NCI-H2171 treated with DMSO at 0.1 percent for 48 hours (cell line): Measurements from ENCODE around the gene LHX5.

Source experiments
- DNase-seq: peaks from one replicate; lab custom pipeline; 2025; lab: John Stamatoyannopoulos, UW

Gene LHX5

DNA sequence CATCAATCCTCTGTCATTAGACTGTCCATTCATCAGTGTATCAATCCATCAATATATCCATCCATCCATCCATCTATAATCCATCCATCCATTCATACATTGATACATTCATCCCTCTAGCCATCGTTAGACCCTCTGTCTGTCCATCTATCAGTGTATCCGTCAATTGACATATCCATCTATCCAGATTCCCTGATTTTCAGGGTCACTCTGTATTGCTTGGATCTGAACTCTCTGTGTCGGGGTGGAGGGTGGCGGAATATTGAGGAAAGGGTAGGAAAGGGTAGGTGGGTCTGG is 32.4 kb downstream of the LHX5 start:
- DNase-seq = no peak

DNA sequence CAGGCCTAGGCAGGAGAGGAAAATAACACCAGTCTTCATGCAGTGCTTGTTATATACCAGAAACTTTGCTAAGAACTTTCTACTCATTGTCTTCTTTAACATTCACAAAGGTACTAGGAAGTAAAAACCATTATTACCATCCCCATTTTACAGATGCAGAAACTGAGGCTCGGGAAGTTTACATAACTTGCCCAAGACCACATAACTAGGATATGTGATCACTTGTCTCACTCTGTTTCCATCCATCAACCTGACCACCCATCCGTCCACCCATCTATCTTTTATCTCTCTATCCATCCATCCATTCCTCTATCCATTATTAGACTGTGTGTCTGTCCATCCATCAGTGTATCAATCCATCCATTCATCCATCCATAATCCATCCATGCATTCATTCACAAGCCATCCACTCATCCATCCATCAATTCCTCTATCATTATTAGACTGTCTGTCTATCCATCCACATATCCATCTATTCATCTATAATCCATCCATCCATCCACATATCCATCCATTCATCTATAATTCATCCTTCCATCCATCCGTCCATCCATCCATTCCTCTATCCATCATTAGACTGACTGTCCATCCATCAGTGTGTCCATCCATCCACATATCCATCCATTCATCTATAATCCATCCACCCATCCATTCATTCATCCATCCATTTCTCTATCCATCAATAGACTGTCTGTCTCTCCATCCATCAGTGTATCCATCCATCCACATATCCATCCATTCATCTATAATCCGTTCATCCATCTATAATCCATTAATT is 33.0 kb downstream of the LHX5 start:
- no peak for DNase-seq

DNA sequence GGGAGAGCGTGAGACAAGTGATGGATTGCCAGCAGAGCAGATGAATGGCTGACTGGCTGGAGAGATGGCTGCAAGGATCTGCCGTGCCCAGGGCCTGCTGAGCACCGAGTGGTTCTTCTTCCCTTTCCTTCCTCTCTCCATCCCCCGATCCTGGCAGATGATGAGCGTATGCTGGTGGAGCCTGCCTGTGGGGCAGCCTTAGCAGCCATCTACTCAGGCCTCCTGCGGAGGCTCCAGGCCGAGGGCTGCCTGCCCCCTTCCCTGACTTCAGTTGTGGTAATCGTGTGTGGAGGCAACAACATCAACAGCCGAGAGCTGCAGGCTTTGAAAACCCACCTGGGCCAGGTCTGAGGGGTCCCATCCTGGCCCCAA is 34.0 kb downstream of the LHX5 start:
- no peak for DNase-seq

DNA sequence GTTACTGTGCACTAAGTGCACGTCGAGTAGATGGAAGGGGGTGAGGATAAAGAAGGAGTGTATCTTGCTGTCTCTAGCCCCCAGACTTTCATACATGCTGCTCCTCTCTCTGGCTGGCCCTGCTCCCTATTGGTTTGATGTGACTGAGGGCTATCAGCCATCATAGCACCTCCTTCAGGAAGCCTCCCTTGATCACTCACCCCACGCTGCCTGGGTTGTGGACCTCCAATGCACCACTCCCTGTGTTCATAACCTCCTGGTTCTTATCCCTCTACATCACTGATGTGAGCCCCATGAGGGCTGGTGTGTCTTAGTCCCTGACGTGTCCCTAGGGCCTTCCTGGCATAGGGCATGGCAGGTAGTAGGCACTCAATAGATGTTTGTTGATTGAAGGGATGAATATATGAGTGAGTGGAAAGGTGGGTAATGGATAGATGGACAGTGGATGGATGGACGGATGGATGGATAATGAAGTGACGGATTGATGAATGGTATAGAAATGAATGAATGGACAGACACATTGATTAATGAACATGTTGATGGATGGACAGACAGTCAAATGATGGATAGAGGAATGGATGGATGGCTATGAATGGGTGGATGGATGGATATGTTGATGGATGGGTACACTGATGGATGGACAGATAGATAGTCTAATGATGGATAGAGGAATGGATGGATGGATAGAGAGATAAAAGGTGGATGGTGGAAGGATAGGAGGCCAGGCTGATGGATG is 34.5 kb downstream of the LHX5 start:
- no peak for DNase-seq

DNA sequence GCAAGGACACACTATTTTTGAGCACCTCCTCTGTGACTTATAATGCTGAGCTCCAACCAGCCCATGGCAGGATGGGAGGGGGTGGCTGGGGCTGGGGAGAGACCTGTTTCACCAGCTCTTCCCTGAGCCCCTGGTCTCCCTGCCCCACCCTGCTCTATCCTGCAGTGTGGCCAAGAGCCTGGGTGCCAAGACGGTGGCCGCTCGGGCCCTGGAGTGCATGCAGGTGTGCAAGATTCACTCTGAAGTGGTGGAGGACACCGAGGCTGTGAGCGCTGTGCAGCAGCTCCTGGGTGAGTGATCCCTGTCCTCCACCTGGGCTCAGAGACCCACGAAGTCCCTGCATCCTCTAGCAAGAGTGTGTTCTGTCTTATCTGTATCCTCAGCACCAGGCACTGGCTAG is 35.1 kb downstream of the LHX5 start:
- no peak for DNase-seq

DNA sequence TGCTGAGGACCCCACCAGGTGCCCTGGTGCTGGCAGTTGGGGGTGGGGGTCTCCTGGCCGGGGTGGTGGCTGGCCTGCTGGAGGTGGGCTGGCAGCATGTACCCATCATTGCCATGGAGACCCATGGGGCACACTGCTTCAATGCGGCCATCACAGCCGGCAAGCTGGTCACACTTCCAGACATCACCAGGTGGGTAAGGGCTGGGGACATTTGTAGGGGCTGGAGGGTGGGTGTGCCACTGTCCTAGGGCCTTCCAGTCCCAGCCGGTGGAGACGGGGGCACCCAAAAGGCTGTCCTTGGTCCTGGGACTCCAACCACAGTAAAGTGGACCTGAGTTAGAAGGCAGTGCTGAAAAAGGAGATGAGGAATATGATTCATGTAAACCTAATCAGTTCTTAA is 36.3 kb downstream of the LHX5 start:
- no peak for DNase-seq

DNA sequence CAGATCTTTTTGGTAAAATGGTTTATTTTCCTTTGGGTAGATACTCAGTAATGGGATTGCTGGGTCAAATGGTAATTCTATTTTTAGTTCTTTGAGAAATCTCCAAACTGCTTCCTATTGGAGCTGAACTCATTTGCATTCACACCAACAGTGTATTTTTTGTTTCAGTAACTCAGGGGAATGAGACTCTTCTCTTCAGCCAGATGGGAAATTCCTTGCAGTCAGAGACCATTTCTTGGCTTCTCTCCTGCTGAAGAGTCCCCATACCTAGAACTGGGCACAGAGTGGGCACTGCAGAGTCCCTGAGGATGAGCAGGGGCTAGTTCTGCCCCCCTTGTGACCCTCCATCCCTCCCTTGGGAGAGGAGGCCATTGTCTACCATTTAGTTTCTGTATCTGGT is 38.7 kb downstream of the LHX5 start:
- DNase-seq = no peak

DNA sequence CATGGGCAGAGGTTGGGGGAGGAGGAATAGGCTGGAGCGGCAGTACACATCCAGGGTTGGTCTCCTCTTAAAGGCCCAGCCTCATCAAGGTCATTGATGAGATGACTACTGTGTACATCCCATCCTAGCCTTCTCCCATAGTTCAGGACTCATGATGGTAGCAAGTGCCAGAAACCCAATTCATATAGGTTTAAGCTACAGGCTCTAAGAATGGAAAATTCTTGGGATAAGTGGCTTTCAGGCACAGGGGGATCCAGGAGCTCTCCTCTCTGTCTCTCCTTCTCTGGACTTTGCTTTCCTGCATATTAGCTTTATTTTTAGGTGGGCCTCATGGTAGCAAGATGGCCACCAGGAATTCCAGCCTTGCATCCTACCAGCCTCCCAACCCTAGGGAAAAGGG is 43.2 kb downstream of the LHX5 start:
- no peak for DNase-seq

DNA sequence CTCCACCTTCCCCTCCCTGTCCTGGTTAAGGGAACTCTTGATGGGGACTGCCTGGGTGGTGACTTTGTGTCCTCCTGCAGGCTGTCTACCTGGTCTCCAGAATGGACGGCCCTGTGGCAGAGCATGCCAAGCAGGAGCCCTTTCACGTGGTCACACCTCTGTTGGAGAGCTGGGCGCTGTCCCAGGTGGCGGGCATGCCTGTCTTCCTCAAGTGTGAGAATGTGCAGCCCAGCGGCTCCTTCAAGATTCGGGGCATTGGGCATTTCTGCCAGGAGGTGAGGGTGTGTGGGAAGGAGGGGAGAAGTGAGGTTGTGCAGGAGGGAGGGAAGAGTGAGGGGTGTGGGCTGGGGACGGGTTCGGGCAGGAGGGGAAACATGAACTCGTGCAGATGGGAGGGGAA is 43.8 kb downstream of the LHX5 start:
- DNase-seq = no peak

DNA sequence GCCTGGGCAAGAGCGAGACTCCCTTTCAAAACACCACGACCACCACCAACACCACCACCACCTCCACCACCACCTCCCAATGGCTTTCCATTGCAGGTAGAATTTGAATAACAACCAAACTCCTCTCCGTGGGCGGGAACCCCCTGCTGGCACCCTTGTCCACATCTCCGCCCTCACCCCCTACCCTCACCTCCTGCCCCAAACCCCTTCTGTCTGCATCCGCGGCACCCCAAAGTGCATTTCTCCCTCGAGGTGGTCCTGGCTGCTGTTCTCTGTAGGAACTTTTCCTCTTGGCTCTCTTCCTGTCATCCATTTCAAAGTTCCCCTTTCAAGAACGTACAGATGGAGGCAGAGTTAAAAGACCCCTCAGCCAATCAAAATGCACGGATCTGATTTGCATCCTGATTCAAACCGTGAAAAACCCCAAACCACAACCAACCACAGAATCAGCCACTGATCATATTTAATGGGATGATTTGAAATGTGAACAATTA is 45.7 kb downstream of the LHX5 start:
- no peak for DNase-seq

DNA sequence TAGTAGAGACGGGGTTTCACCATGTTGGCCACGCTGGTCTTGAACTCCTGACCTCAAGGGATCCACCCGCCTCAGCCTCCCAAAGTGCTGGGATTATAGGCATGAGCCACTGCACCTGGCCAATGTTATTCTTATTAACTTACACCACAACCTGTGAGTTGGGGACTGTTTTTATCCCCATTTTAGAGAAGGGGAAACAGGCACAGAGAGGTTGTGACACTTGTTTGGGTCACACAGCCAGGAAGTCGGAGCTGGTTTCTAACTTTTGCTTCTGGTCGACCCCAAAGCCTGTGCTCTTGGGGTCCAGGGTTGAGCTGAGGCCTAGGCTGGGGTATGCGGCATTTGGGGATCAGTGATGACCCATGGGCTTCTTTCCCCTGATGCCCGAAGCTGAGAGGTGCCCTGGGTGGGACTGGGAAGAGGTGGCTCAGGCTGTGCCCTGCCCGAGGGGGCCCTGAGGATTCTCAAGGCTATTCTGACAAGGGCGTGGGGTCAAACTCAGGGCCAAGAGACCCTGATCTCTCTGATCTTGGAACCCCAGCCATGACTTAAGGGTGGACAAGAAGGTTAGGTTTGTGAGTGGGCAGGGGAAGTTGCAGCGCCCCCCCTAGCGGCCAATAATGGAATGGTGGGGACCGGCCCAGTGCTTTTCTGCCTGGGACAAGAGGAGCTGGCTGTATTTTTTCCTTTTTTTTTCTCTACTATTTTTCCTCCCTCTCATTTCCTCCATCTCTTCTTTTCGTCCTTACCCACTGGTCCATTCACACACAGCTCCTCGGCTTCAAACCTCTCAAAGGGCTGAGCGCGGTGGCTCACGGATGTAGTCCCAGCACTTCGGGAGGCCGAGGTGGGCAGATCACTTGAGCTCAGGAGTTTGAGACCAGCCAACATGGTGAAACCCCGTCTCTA is 46.5 kb downstream of the LHX5 start:
- DNase-seq = peak; percentile 17

DNA sequence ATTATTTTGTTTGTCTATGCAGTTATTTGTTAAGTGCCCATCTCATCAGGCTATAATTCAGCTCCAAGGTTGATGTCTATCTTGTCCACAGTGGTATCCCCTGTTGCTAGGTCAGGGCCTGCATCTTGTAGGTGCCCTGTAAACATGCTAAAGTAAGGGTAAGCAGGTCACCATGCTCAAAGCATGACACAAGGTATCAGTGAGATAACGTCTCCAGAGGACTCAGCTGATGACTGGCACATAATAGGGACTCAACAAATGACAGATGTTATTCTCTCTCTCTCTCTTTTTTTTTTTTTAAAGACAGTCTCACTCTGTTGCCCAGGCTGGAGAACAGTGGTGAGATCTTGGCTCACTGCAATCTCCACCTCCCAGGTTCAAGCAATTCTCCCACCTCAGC is 47.2 kb downstream of the LHX5 start:
- DNase-seq = no peak

DNA sequence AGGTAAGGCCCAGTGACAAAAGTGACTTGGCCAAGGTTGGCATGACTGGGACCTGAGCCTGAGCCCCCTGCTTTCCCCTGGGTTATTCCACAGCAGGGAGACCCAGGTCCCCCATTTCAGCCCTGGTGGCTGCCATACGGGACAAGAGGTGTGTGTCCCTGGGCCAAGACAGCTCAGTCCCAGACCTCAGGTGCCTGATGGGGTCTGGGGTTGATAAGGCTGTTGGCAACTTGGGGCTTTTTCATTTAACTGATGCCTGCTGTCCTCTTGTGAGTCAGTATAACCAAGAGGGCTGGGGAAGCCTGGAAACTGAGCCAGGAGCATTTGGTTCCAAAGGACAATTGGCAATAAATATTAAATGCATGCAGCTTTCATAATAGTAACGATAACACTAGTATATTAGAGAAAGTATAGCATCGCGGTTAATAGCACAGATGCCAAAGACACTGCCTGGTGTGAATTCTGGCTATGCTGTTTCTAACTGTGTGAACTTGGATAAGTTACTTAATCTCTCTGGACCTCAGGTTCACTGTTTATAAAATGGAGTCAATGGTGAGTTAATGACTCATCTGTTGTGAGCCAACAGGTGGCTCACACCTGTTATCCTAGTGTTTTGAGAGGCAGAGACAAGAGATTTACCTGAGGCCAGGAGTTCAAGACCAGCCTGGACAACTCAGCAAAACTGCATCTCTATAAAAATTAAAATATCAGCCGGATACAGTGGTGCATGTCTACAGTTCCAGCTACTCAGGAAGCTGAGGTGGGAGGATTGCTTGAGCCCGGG is 48.6 kb downstream of the LHX5 start:
- DNase-seq = no peak

DNA sequence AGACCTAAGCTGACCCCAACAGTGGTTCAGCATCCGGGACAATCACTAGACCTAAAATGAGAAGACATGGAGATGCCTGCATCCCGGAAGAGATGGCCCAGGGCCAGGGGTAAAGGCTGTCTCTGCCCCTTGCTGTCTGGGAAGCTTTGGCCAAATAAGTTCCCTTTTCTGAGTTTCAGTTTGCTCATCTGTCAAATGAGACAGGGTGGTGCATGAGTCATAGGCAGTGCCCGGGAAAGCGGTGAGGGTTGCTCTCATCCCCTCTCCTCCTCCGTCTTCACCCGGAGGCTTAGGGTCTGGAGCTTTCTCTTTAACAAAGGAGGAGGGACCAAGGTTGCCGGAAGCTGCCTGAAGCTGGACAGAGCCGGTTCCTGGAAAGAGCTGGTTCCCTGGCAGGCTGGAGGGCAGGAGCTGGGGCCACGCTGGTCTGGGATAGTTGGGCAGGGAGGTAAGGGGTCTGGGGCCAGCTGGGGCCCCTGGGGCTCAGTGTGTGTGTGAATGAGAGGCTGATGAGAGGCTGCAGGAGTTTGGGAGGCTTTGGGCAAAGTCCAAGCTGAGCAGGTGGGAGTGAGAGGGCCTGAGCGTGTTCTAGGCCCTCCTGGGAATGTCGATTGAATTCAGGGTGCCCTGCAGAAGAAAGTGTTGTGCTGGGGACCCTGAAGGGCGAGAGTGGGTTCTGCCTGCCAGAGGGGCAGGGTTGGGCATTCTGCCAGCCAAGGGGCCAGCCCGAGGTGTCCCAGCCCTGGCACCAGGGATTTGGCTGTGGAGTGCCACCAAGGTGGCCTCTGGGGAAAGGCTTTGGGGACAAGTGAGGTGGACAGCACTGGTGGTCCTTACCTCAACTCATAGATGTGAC is 49.4 kb downstream of the LHX5 start, which contains the start of gene SDSL:
Gene SDSL, plus strand, starts transcription at position 351 of the 856 bp plus-strand sequence. CDS start 5,603 bp downstream, outside the sequence.
- DNase-seq = no peak

DNA sequence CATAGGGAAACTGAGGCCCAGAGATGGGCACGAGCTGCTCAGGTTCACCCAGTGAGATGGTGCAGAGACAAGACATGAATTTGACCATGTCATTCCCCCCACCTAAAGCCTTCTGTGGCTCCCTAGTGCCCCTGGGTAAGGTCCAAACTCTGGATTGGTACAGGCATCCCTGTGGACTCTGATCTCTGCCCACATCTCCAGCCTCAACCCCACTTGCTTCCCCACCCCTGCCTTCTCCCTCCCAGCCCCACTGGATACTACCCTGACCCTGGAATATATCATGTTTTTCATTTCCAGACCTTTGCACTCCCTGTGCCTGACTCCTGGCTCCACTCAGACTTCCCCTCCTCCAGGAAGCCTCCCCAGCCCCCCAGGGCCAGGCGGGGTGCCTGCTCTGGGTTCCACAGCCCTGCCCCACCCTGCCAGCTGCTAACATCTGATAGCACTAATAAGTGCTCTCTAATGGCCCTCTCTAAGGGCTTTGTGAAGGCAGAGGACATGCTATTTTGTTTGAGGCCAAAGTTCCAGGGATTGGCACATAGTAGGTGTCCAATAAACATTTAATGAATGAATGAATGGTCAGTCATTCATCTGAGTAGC is 50.6 kb downstream of the LHX5 start:
- DNase-seq = no peak

DNA sequence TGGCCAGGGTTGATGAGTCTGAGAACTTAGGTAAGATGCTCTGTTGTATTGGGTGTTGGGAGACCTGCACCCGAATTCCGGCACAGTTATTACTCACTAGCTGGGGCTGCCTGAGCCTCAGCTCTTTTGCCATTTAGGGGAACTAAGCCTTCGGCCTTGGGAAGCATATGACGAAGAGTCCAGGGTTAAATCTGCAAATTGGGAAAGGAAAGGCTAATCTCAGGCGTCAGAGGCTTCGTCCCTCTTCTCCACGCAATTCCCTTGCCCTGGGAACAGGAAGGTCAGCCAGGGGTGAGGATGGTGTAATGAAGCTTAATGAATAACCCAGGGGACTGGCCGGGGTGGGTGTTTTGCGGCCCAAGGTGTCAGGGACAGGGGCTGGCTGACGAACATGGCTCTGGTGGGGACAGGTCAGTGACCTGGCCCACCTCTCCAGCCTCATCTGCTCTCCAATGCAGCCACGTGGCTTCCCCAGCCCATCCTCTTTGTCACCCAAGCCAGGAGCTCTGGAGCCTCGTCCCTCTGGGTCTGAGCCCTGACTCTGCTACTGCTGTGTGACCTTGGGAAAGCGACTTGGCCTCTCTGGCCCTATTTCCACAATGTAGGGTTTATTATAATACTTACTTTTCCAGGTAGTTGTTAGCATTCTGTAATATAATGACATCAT is 53.3 kb downstream of the LHX5 start:
- no peak for DNase-seq

DNA sequence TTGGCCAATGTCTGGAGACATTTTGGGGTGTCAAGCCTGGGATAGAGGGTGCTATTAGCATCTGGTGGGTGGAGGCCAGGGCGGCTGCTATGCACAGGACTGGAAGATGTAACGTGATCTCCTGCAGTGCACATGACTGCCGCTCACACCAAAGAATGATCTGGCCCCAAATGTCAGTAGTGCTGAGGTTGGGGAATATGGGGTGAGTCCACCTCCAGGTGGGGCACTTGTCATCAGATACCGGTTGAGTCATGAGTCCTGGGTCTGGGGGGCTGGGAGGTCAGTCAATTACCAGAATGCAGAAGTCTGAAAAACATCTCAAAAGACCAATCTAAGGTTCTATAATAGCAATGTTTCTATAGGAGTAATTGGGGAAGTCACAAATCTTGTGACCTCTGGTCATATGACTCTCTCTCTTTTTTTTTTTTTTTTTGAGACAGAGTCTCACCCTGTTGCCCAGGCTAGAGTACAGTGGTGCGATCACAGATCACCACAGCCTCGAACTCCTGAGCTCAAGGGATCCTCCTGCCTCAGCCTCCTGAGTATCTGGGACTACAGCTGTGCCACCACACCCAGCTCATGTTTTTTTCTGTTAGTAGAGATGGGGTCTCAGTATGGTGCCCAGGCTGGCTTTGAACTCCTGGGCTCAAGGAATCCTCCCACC is 55.4 kb downstream of the LHX5 start:
- DNase-seq = peak; percentile 60

DNA sequence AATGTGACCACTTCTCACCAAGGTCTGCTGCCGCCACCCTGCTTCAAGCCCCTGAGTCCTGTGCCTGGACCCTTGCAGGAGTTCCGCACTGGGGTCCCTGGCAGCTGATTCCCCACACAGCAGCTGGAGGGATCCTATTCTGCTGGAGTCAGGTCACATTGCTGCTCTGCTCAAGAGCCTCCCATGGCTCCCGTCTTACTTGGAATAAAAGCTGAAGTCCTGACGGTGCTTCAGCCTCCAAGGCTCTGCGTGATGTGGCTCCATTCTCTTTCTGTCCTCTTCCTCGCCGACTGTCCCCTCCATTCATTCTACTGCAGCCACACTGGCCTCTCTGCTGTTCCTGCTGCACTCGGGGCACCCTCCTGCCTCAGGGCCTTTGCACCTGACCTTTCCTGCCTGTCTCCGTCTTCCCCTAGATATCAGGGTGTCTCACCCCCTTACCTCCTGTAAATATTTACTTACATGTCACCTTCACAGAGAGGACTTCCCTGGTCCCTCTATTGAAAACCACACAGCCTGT is 57.1 kb downstream of the LHX5 start:
- DNase-seq = no peak

DNA sequence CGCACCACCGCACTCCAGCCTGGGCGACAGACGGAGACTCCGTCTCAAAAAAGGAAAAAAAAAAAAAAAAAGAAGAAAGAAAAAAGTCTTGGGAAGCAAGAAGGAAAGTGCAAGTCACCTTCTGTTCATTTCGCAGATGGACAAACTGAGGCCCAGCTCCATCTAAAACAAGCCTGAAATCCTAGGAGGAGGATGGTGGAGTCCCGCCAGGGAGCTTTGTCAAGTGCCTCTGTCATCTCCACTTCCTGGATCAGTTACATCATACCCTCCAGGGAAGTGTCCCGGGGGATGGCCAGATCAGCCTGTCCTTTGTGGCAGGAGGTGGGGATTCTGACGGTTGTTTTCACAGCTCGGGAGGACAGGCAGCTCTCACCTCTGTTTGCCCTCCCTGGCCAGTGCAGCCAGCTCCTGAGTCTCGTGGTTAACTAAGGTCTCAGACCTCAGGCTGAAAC is 58.2 kb downstream of the LHX5 start:
- DNase-seq = peak; percentile 41
